ENCODE data around the gene TBL1X. TPM values are rescaled to one million over a fixed set of nuclear protein-coding genes. Genes with fewer than 3 reads are reported as not detected.

Gene TBL1X
- total RNA-seq, 1 donor from 2014 or later: 26.4 TPM

GRCh38 chrX:9700555-9700954, 235.7 kb downstream of the TBL1X start:
- Mint-ChIP-seq H3K27ac (ENCODE audit: unreplicated experiment) (no peak overlapping the region), H3K4me1 (ENCODE audit: low read depth, unreplicated experiment) (no peaks in the 10 kb centered on the region), H3K4me3 (ENCODE audit: unreplicated experiment) (no peak overlapping the region), H3K36me3 (ENCODE audit: low read depth, unreplicated experiment) (peaks cover 29% of the 10 kb centered on the region), H3K27me3 (ENCODE audit: low read depth, unreplicated experiment) (no peaks in the 10 kb centered on the region), H3K9me3 (ENCODE audit: unreplicated experiment) (no peaks in the 10 kb centered on the region)
- Histone ChIP-seq H3K79me2 (ENCODE audit: insufficient read depth, low read length) (no peaks in the 10 kb centered on the region), H3K27me3 (ENCODE audit: insufficient read depth, low read length) (no peaks in the 10 kb centered on the region), H3K36me3 (ENCODE audit: insufficient read depth, low read length) (no peaks in the 10 kb centered on the region), H3K4me1 (ENCODE audit: insufficient read depth, low read length) (no peaks in the 10 kb centered on the region), H2AFZ (ENCODE audit: low read depth, low read length) (no peak overlapping the region), H3K27ac (ENCODE audit: low read depth, low read length) (no peak overlapping the region), H3K4me3 (ENCODE audit: insufficient read depth, low read depth, low read length) (no peak overlapping the region), H3K4me2 (ENCODE audit: low read length) (no peak overlapping the region), H3K9ac (ENCODE audit: low read length) (no peak overlapping the region), H4K20me1 (ENCODE audit: insufficient read depth, low read length) (no peaks in the 10 kb centered on the region), H3K9me3 (ENCODE audit: insufficient read depth, low read depth, low read length) (no peaks in the 10 kb centered on the region)
- TF ChIP-seq EZH2 (IDR thresholded peaks at IDR 0.05; ENCODE audit: insufficient read depth, low read length) (no peak), CTCF (IDR thresholded peaks at IDR 0.05; ENCODE audit: insufficient read depth, low read depth, low read length) (no peak)
- FAIRE-seq: no peak
- no peak for DNase-seq (ENCODE audit: low read depth)

- Mint-ChIP-seq H3K4me1 (ENCODE audit: low read depth, unreplicated experiment) (no peaks in the 10 kb centered on the region), H3K9me3 (ENCODE audit: unreplicated experiment) (no peaks in the 10 kb centered on the region), H3K36me3 (ENCODE audit: low read depth, unreplicated experiment) (peaks cover 29% of the 10 kb centered on the region), H3K27ac (ENCODE audit: unreplicated experiment) (no peak overlapping the region), H3K4me3 (ENCODE audit: unreplicated experiment) (no peak overlapping the region), H3K27me3 (ENCODE audit: low read depth, unreplicated experiment) (no peaks in the 10 kb centered on the region)
- Histone ChIP-seq H3K4me3 (ENCODE audit: insufficient read depth, low read depth, low read length) (no peak overlapping the region), H3K79me2 (ENCODE audit: insufficient read depth, low read length) (no peaks in the 10 kb centered on the region), H3K4me1 (ENCODE audit: insufficient read depth, low read length) (no peaks in the 10 kb centered on the region), H3K4me2 (ENCODE audit: low read length) (no peak overlapping the region), H3K9ac (ENCODE audit: low read length) (no peak overlapping the region), H3K36me3 (ENCODE audit: insufficient read depth, low read length) (no peaks in the 10 kb centered on the region), H3K27ac (ENCODE audit: low read depth, low read length) (no peak overlapping the region), H4K20me1 (ENCODE audit: insufficient read depth, low read length) (no peaks in the 10 kb centered on the region), H3K27me3 (ENCODE audit: insufficient read depth, low read length) (no peaks in the 10 kb centered on the region), H3K9me3 (ENCODE audit: insufficient read depth, low read depth, low read length) (no peaks in the 10 kb centered on the region), H2AFZ (ENCODE audit: low read depth, low read length) (no peak overlapping the region)
- TF ChIP-seq CTCF (IDR thresholded peaks at IDR 0.05; ENCODE audit: insufficient read depth, low read depth, low read length) (no peak), EZH2 (IDR thresholded peaks at IDR 0.05; ENCODE audit: insufficient read depth, low read length) (no peak)
- no peak for FAIRE-seq
- DNase-seq (ENCODE audit: low read depth): no peak
These were observed 236.9 kb downstream of the TBL1X start for GRCh38 chrX:9701790-9702189.

GRCh38 chrX:9703406-9703805, 238.5 kb downstream of the TBL1X start:
- H3K36me3 ChIP-seq (ENCODE audit: insufficient read depth, low read length): no peaks in the 10 kb centered on the region
- peaks cover 29% of the 10 kb centered on the region for H3K36me3 Mint-ChIP-seq (ENCODE audit: low read depth, unreplicated experiment)
- no peak overlapping the region for H3K4me2 ChIP-seq (ENCODE audit: low read length)
- peaks cover 1% of the 10 kb centered on the region for H3K9me3 Mint-ChIP-seq (ENCODE audit: unreplicated experiment)
- no peaks in the 10 kb centered on the region for H3K27me3 Mint-ChIP-seq (ENCODE audit: low read depth, unreplicated experiment)
- H3K79me2 ChIP-seq (ENCODE audit: insufficient read depth, low read length): no peaks in the 10 kb centered on the region
- H2AFZ ChIP-seq (ENCODE audit: low read depth, low read length): no peak overlapping the region
- H3K27me3 ChIP-seq (ENCODE audit: insufficient read depth, low read length): no peaks in the 10 kb centered on the region
- FAIRE-seq: no peak
- H3K4me1 Mint-ChIP-seq (ENCODE audit: low read depth, unreplicated experiment): peaks cover 3% of the 10 kb centered on the region
- no peak for DNase-seq (ENCODE audit: low read depth)
- no peaks in the 10 kb centered on the region for H4K20me1 ChIP-seq (ENCODE audit: insufficient read depth, low read length)
- H3K27ac ChIP-seq (ENCODE audit: low read depth, low read length): no peak overlapping the region
- TF ChIP-seq EZH2 (IDR thresholded peaks at IDR 0.05; ENCODE audit: insufficient read depth, low read length) (no peak), CTCF (IDR thresholded peaks at IDR 0.05; ENCODE audit: insufficient read depth, low read depth, low read length) (no peak)
- H3K27ac Mint-ChIP-seq (ENCODE audit: unreplicated experiment): no peak overlapping the region
- H3K9me3 ChIP-seq (ENCODE audit: insufficient read depth, low read depth, low read length): no peaks in the 10 kb centered on the region
- no peak overlapping the region for H3K4me3 ChIP-seq (ENCODE audit: insufficient read depth, low read depth, low read length)
- no peak overlapping the region for H3K4me3 Mint-ChIP-seq (ENCODE audit: unreplicated experiment)
- no peaks in the 10 kb centered on the region for H3K4me1 ChIP-seq (ENCODE audit: insufficient read depth, low read length)
- H3K9ac ChIP-seq (ENCODE audit: low read length): no peak overlapping the region

Data from astrocyte (in vitro differentiated cells and primary cell).